ENCODE measurements around the gene TMEM225B. TPM values are rescaled to one million over a fixed set of nuclear protein-coding genes. Genes with fewer than 3 reads are reported as not detected.

TMEM225B gene
- total RNA-seq, 3 donors from 2014 or later = 1.0 to 4.5 (median 2.0) TPM

DNA sequence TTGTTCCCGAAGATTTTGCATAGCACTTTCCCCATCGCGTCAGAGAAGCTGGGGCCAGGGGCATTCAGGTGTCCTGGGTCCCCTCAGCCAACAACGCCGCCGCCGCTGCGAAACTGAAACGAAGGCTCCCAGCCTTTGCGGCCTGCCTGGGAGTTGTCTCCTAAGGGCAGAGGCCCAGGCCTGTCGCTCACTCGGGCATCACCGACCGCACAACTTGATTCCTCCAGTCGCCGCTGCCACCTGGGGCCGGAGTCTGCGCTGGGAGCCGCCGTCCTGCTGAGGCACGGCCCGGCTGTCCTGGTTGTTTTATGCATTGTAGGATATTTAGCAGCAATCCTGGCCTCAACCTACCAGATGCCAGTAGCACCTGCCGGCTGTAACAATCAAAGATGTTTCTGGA lies 40.7 kb downstream of the TMEM225B start:
- TF ChIP-seq POLR2A (IDR thresholded peaks at IDR 0.05) (no peak), POLR2AphosphoS5 (IDR thresholded peaks at IDR 0.05) (no peak)
- TF ChIP-seq, protein P1, sequence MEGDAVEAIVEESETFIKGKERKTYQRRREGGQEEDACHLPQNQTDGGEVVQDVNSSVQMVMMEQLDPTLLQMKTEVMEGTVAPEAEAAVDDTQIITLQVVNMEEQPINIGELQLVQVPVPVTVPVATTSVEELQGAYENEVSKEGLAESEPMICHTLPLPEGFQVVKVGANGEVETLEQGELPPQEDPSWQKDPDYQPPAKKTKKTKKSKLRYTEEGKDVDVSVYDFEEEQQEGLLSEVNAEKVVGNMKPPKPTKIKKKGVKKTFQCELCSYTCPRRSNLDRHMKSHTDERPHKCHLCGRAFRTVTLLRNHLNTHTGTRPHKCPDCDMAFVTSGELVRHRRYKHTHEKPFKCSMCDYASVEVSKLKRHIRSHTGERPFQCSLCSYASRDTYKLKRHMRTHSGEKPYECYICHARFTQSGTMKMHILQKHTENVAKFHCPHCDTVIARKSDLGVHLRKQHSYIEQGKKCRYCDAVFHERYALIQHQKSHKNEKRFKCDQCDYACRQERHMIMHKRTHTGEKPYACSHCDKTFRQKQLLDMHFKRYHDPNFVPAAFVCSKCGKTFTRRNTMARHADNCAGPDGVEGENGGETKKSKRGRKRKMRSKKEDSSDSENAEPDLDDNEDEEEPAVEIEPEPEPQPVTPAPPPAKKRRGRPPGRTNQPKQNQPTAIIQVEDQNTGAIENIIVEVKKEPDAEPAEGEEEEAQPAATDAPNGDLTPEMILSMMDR (IDR thresholded peaks at IDR 0.05) = no peak
- DNase-seq (ENCODE audit: low spot score in 2 of 2) = no peak
- intact Hi-C loops (cut with DNase I; ENCODE audit: low total_unique reads) = no loop called here
- Histone ChIP-seq H3K27ac (no peak overlapping the region), H3K9me3 (no peaks in the 10 kb centered on the region), H3K27me3 (no peaks in the 10 kb centered on the region), H3K36me3 (no peaks in the 10 kb centered on the region), H3K4me3 (no peak overlapping the region), H3K4me1 (no peaks in the 10 kb centered on the region)

- Histone ChIP-seq H3K36me3 (no peaks in the 10 kb centered on the region), H3K9me3 (no peaks in the 10 kb centered on the region), H3K27me3 (no peaks in the 10 kb centered on the region), H3K4me1 (no peaks in the 10 kb centered on the region), H3K4me3 (no peak overlapping the region), H3K27ac (no peak overlapping the region)
- no peak for DNase-seq (ENCODE audit: low spot score in 2 of 2)
- TF ChIP-seq POLR2AphosphoS5 (IDR thresholded peaks at IDR 0.05) (no peak), POLR2A (IDR thresholded peaks at IDR 0.05) (no peak)
- TF ChIP-seq, protein P1 (IDR thresholded peaks at IDR 0.05) = no peak
- intact Hi-C loops (cut with DNase I; ENCODE audit: low total_unique reads) = no loop called here
These were observed 41.2 kb downstream of the TMEM225B start for GRCh38 chr7:99639267-99639666.

DNA sequence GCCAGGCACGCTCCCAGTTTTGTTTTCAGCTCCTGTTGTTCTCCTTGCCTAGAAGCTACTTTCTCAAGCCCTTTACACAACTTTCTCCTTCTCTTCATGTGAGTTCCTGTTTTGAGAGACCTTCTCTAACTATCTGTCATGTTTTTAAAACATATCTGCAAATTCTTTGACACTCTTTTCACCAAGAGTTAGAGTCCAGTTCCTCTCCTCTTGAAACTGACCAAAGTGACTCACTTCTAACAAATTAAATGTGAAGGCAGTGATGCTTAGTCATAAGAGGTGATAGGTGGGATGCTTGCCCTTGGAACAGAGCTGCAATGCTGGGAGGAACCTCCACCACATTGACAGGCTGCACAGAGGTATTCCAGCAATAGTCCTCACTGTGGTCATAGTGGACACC lies 44.0 kb downstream of the TMEM225B start:
- Histone ChIP-seq H3K36me3 (no peaks in the 10 kb centered on the region), H3K27ac (no peak overlapping the region), H3K27me3 (no peaks in the 10 kb centered on the region), H3K4me1 (no peaks in the 10 kb centered on the region), H3K9me3 (no peaks in the 10 kb centered on the region), H3K4me3 (no peak overlapping the region)
- no peak for TF ChIP-seq POLR2AphosphoS5 (IDR thresholded peaks at IDR 0.05)
- no peak for TF ChIP-seq POLR2A (IDR thresholded peaks at IDR 0.05)
- TF ChIP-seq, protein P1 (IDR thresholded peaks at IDR 0.05) = no peak
- DNase-seq (ENCODE audit: low spot score in 2 of 2) = no peak
- intact Hi-C loops (cut with DNase I; ENCODE audit: low total_unique reads) = no loop called here

- H3K4me1 ChIP-seq = no peaks in the 10 kb centered on the region
- intact Hi-C loops (cut with DNase I; ENCODE audit: low total_unique reads) = no loop called here
These were observed 45.4 kb downstream of the TMEM225B start for GRCh38 chr7:99643464-99643863.

GRCh38 chr7:99644431-99644830 lies 46.4 kb downstream of the TMEM225B start:
- DNase-seq (ENCODE audit: low spot score in 2 of 2) = no peak
- Histone ChIP-seq H3K4me1 (no peaks in the 10 kb centered on the region), H3K4me3 (no peak overlapping the region), H3K9me3 (no peaks in the 10 kb centered on the region), H3K27me3 (no peaks in the 10 kb centered on the region), H3K27ac (no peak overlapping the region), H3K36me3 (no peaks in the 10 kb centered on the region)
- TF ChIP-seq, protein P1 (IDR thresholded peaks at IDR 0.05) = no peak
- TF ChIP-seq POLR2A (IDR thresholded peaks at IDR 0.05) = no peak
- no peak for TF ChIP-seq POLR2AphosphoS5 (IDR thresholded peaks at IDR 0.05)
- intact Hi-C loops (cut with DNase I; ENCODE audit: low total_unique reads) = no loop called here

More at GRCh38 chr7:99643464-99643863, 45.4 kb downstream of the TMEM225B start:
- Histone ChIP-seq H3K27me3 (no peaks in the 10 kb centered on the region), H3K9me3 (no peaks in the 10 kb centered on the region), H3K4me3 (no peak overlapping the region), H3K27ac (no peak overlapping the region), H3K36me3 (no peaks in the 10 kb centered on the region)
- TF ChIP-seq POLR2AphosphoS5 (IDR thresholded peaks at IDR 0.05) = no peak
- TF ChIP-seq, protein P1 (IDR thresholded peaks at IDR 0.05) = no peak
- no peak for TF ChIP-seq POLR2A (IDR thresholded peaks at IDR 0.05)
- no peak for DNase-seq (ENCODE audit: low spot score in 2 of 2)

Data from breast epithelium (tissue), 4 donors.